ENCODE data around the gene GTPBP4. TPM values are rescaled to one million over a fixed set of nuclear protein-coding genes. Genes with fewer than 3 reads are reported as not detected.

GTPBP4 gene
- total and polyA plus RNA-seq, 4 donors: 28.7 to 50.0 (median 40.6) TPM

DNA sequence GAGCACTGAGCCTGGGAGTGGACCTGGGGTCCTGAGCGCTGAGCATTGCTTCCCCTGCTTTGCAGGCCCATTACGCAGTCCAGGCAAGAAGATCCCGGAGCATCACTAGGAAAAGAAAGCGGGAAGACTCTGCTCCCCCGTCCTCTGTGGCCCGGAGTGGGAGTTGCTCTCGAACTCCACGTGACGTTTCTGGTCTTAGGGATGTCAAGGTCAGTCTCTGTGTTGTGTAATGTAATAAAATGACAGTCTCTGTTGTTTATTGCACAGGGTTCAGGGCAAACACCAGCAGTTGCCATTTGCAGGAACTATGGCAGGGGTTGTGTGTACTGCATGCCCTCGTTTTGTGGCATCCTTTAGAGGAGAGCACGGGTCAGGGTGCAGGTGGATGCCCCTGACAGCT is 27.5 kb downstream of the GTPBP4 start:
- Histone ChIP-seq H3K9me3 (ENCODE audit: control insufficient read depth, insufficient read depth, low read length) (no peaks in the 10 kb centered on the region), H3K27me3 (ENCODE audit: control insufficient read depth, insufficient read depth, low read length) (no peaks in the 10 kb centered on the region), H3K36me3 (ENCODE audit: control insufficient read depth, insufficient read depth, low read length) (peaks cover 71% of the 10 kb centered on the region), H3K4me1 (ENCODE audit: control insufficient read depth, insufficient read depth, low read length) (no peaks in the 10 kb centered on the region), H3K27ac (ENCODE audit: low read depth, low read length) (no peak overlapping the region), H3K4me3 (ENCODE audit: low read depth, low read length) (no peak overlapping the region)
- no peak for DNase-seq (ENCODE audit: low read depth in 4 of 6, low spot score in 6 of 6)
- WGBS (ENCODE audit: insufficient coverage): 94% methylated on average over 11 of the region's 11 CpGs

- WGBS (ENCODE audit: insufficient coverage): 93% methylated on average over 3 of the region's 10 CpGs
- no peak for DNase-seq (ENCODE audit: low read depth in 4 of 6, low spot score in 6 of 6)
- Histone ChIP-seq H3K4me3 (ENCODE audit: low read depth, low read length) (no peak overlapping the region), H3K36me3 (ENCODE audit: control insufficient read depth, insufficient read depth, low read length) (peaks cover 44% of the 10 kb centered on the region), H3K27me3 (ENCODE audit: control insufficient read depth, insufficient read depth, low read length) (no peaks in the 10 kb centered on the region), H3K4me1 (ENCODE audit: control insufficient read depth, insufficient read depth, low read length) (no peaks in the 10 kb centered on the region), H3K9me3 (ENCODE audit: control insufficient read depth, insufficient read depth, low read length) (no peaks in the 10 kb centered on the region), H3K27ac (ENCODE audit: low read depth, low read length) (no peak overlapping the region)
These were observed 31.1 kb downstream of the GTPBP4 start for GRCh38 chr10:1019362-1019761.

DNA sequence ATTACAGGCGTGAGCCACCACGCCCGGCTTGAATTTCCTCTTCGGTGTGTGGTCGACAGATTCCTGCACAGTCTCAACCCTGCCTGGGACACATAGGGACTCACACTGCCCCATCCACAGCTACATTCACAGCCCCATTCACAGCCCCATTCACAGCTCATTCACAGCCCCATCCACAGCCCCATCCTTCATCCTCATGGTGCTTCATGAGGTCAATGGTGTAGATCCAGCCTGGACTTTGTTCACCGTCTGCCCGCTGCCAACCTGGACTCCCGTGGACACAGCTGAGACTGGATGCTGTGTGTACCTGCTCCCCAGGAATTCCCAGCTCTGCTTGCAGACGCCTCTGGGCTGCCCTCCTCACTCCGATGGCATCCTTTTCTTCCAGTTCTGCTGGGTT is 32.2 kb downstream of the GTPBP4 start:
- no peak for DNase-seq (ENCODE audit: low read depth in 4 of 6, low spot score in 6 of 6)
- H3K4me1 ChIP-seq (ENCODE audit: control insufficient read depth, insufficient read depth, low read length): no peaks in the 10 kb centered on the region
- 86% methylated on average over 9 of the region's 10 CpGs for WGBS (ENCODE audit: insufficient coverage)
- no peaks in the 10 kb centered on the region for H3K9me3 ChIP-seq (ENCODE audit: control insufficient read depth, insufficient read depth, low read length)
- peaks cover 34% of the 10 kb centered on the region for H3K36me3 ChIP-seq (ENCODE audit: control insufficient read depth, insufficient read depth, low read length)
- no peaks in the 10 kb centered on the region for H3K27me3 ChIP-seq (ENCODE audit: control insufficient read depth, insufficient read depth, low read length)
- H3K27ac ChIP-seq (ENCODE audit: low read depth, low read length): no peak overlapping the region
- H3K4me3 ChIP-seq (ENCODE audit: low read depth, low read length): no peak overlapping the region

DNA sequence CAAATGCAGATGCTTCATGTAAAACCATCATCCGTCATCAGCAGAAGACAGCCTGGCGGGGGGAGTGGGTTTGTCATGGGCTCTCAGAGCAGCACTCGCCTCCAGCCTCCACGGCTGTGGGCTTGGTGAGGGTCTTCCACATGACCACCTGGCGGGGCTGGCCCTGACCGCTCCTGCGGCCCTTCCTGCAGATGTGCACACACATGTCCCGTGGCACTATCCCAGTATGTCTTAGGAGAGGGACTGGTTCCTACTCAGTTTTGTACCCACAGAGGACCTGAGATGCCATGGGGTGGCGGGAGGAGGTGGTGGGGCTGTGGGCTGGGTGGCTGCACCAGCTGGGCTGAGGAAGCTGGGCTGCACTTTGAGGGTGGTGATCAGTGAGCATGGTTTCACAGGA is 32.7 kb downstream of the GTPBP4 start:
- no peaks in the 10 kb centered on the region for H3K9me3 ChIP-seq (ENCODE audit: control insufficient read depth, insufficient read depth, low read length)
- H3K27me3 ChIP-seq (ENCODE audit: control insufficient read depth, insufficient read depth, low read length): no peaks in the 10 kb centered on the region
- no peaks in the 10 kb centered on the region for H3K4me1 ChIP-seq (ENCODE audit: control insufficient read depth, insufficient read depth, low read length)
- peaks cover 29% of the 10 kb centered on the region for H3K36me3 ChIP-seq (ENCODE audit: control insufficient read depth, insufficient read depth, low read length)
- H3K27ac ChIP-seq (ENCODE audit: low read depth, low read length): no peak overlapping the region
- no peak for DNase-seq (ENCODE audit: low read depth in 4 of 6, low spot score in 6 of 6)
- H3K4me3 ChIP-seq (ENCODE audit: low read depth, low read length): no peak overlapping the region
- WGBS (ENCODE audit: insufficient coverage): 89% methylated on average over 7 of the region's 9 CpGs

GRCh38 chr10:1022413-1022812 is 34.2 kb downstream of the GTPBP4 start:
- no peak overlapping the region for H3K27ac ChIP-seq (ENCODE audit: low read depth, low read length)
- H3K4me3 ChIP-seq (ENCODE audit: low read depth, low read length): no peak overlapping the region
- H3K36me3 ChIP-seq (ENCODE audit: control insufficient read depth, insufficient read depth, low read length): peaks cover 20% of the 10 kb centered on the region
- no peaks in the 10 kb centered on the region for H3K9me3 ChIP-seq (ENCODE audit: control insufficient read depth, insufficient read depth, low read length)
- H3K4me1 ChIP-seq (ENCODE audit: control insufficient read depth, insufficient read depth, low read length): no peaks in the 10 kb centered on the region
- no peak for DNase-seq (ENCODE audit: low read depth in 4 of 6, low spot score in 6 of 6)
- 72% methylated on average over 12 of the region's 12 CpGs for WGBS (ENCODE audit: insufficient coverage)
- no peaks in the 10 kb centered on the region for H3K27me3 ChIP-seq (ENCODE audit: control insufficient read depth, insufficient read depth, low read length)

GRCh38 chr10:1024103-1024502 is 35.9 kb downstream of the GTPBP4 start:
- WGBS (ENCODE audit: insufficient coverage): 96% methylated on average over 12 of the region's 12 CpGs
- H3K36me3 ChIP-seq (ENCODE audit: control insufficient read depth, insufficient read depth, low read length): peaks cover 12% of the 10 kb centered on the region
- no peak overlapping the region for H3K4me3 ChIP-seq (ENCODE audit: low read depth, low read length)
- no peaks in the 10 kb centered on the region for H3K27me3 ChIP-seq (ENCODE audit: control insufficient read depth, insufficient read depth, low read length)
- no peaks in the 10 kb centered on the region for H3K4me1 ChIP-seq (ENCODE audit: control insufficient read depth, insufficient read depth, low read length)
- H3K27ac ChIP-seq (ENCODE audit: low read depth, low read length): no peak overlapping the region
- DNase-seq (ENCODE audit: low read depth in 4 of 6, low spot score in 6 of 6): no peak
- no peaks in the 10 kb centered on the region for H3K9me3 ChIP-seq (ENCODE audit: control insufficient read depth, insufficient read depth, low read length)

GRCh38 chr10:1025683-1026082 is 37.4 kb downstream of the GTPBP4 start, which contains the start of gene IDI2:
TSS of gene IDI2 (minus strand) at chr10:1025859. CDS start at chr10:1024723, 1,136 bp downstream.
- Histone ChIP-seq H3K4me3 (ENCODE audit: low read depth, low read length) (no peak within 1 kb of the TSS), H3K36me3 (ENCODE audit: control insufficient read depth, insufficient read depth, low read length) (peaks cover 5% of the 10 kb centered on the region), H3K9me3 (ENCODE audit: control insufficient read depth, insufficient read depth, low read length) (no peaks in the 10 kb centered on the region), H3K4me1 (ENCODE audit: control insufficient read depth, insufficient read depth, low read length) (no peaks in the 10 kb centered on the region), H3K27me3 (ENCODE audit: control insufficient read depth, insufficient read depth, low read length) (no peaks in the 10 kb centered on the region), H3K27ac (ENCODE audit: low read depth, low read length) (no peak within 1 kb of the TSS)
- no CpG with 5 or more reads among the region's 1 CpG for WGBS (ENCODE audit: insufficient coverage)
- no peak for DNase-seq (ENCODE audit: low read depth in 4 of 6, low spot score in 6 of 6)

DNA sequence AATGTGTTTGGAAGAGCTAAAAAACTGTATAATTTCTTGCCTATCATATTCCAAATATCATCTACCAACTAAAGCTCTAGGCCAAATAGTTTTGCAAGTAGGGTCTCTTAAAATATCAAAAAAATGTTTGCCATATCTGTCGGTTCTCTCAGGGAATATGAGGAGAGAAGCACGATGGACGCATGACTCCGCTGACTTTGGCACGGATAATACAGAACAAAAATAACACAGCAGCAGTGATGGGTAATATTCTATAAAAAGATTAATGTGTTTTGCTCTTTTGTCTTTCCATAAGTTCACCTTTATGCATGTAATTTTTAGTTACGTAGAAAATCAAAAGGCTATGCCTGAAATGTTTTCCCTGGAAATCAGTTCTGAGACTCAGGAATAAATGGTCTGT is 38.3 kb downstream of the GTPBP4 start:
- Histone ChIP-seq H3K9me3 (ENCODE audit: control insufficient read depth, insufficient read depth, low read length) (no peaks in the 10 kb centered on the region), H3K27ac (ENCODE audit: low read depth, low read length) (no peak overlapping the region), H3K36me3 (ENCODE audit: control insufficient read depth, insufficient read depth, low read length) (no peaks in the 10 kb centered on the region), H3K4me1 (ENCODE audit: control insufficient read depth, insufficient read depth, low read length) (no peaks in the 10 kb centered on the region), H3K27me3 (ENCODE audit: control insufficient read depth, insufficient read depth, low read length) (no peaks in the 10 kb centered on the region), H3K4me3 (ENCODE audit: low read depth, low read length) (no peak overlapping the region)
- no CpG with 5 or more reads among the region's 6 CpGs for WGBS (ENCODE audit: insufficient coverage)
- DNase-seq (ENCODE audit: low read depth in 4 of 6, low spot score in 6 of 6): no peak

DNA sequence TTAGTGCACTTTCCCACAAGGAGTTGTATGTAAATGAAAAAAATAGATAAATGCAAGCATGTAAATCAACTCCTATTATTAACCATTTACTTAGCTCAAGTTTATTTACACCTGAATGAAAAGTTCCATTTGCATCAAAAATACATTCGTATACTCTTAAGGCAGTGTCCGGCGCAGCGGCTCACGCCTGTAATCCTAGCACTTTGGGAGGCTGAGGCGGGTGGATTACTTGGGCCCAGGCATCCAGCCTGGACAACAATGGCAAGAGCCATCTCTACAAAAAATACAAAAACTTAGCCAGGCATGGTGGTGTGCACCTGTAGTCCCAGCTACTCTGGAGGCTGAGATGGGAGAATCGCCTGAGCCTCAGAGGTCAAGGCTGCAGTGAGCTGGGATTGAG is 41.6 kb downstream of the GTPBP4 start:
- Histone ChIP-seq H3K27ac (ENCODE audit: low read depth, low read length) (no peak overlapping the region), H3K27me3 (ENCODE audit: control insufficient read depth, insufficient read depth, low read length) (no peaks in the 10 kb centered on the region), H3K4me3 (ENCODE audit: low read depth, low read length) (no peak overlapping the region), H3K4me1 (ENCODE audit: control insufficient read depth, insufficient read depth, low read length) (peaks cover 1% of the 10 kb centered on the region), H3K36me3 (ENCODE audit: control insufficient read depth, insufficient read depth, low read length) (no peaks in the 10 kb centered on the region), H3K9me3 (ENCODE audit: control insufficient read depth, insufficient read depth, low read length) (no peaks in the 10 kb centered on the region)
- DNase-seq (ENCODE audit: low read depth in 4 of 6, low spot score in 6 of 6): no peak
- WGBS (ENCODE audit: insufficient coverage): 92% methylated on average over 6 of the region's 7 CpGs

GRCh38 chr10:1033601-1034000 is 45.4 kb downstream of the GTPBP4 start:
- 78% methylated on average over 1 of the region's 1 CpG for WGBS (ENCODE audit: insufficient coverage)
- Histone ChIP-seq H3K9me3 (ENCODE audit: control insufficient read depth, insufficient read depth, low read length) (no peaks in the 10 kb centered on the region), H3K36me3 (ENCODE audit: control insufficient read depth, insufficient read depth, low read length) (peaks cover 10% of the 10 kb centered on the region), H3K27me3 (ENCODE audit: control insufficient read depth, insufficient read depth, low read length) (no peaks in the 10 kb centered on the region), H3K4me1 (ENCODE audit: control insufficient read depth, insufficient read depth, low read length) (peaks cover 9% of the 10 kb centered on the region), H3K27ac (ENCODE audit: low read depth, low read length) (no peak overlapping the region), H3K4me3 (ENCODE audit: low read depth, low read length) (no peak overlapping the region)
- DNase-seq (ENCODE audit: low read depth in 4 of 6, low spot score in 6 of 6): no peak

Data from spinal cord (tissue), 10 donors.